SK-N-SH (cell line): Measurements from ENCODE around the gene DGAT2. TPM values are rescaled to one million over a fixed set of nuclear protein-coding genes. Genes with fewer than 3 reads are reported as not detected.

Source experiments
- CTCF ChIA-PET: fragments of 300-600, 350-600 bp; formaldehyde crosslinking; extraction: SDS; loops from one replicate; lab custom pipeline; 2021; lab: Yijun Ruan, JAX
- POLR2A ChIA-PET: fragments of 350-600 bp; sonication (Branson Sonifier 250); formaldehyde crosslinking; extraction: SDS; loops from one replicate; lab custom pipeline; 2020; ENCODE audit warnings: antibody characterized with exemption, inconsistent platforms; lab: Yijun Ruan, JAX
- DNase-seq: peaks from one replicate; pipeline ENCODE4 v3.0.0; 2012
- H2AFZ ChIP-seq: fragments of 200-600 bp; sonication (generic); 2 replicates; pipeline ENCODE4 v1.8.1; 2016; ENCODE audit warnings: antibody characterized with exemption, mild to moderate bottlenecking, low read depth
- H3F3A ChIP-seq: fragments of 200-600 bp; sonication (generic); replicated peaks from 2 replicates; pipeline ENCODE3; 2016; ENCODE audit warnings: antibody characterized with exemption, mild to moderate bottlenecking; ENCODE audit not compliant: insufficient read depth
- H3K27ac ChIP-seq, 2 experiments: fragments of 200-500 bp in 1 of 2; fragments of 200-600 bp in 1 of 2; sonication (Bioruptor generic) in 1 of 2; sonication (generic), shearing (Covaris generic) in 1 of 2; 2 replicates each; pipeline versions ENCODE4 v1.5.1 to v1.6.1; 2014 to 2016; ENCODE audit warnings: low read depth in 2 of 2, inconsistent platforms in 1 of 2, low read length in 1 of 2, mild to moderate bottlenecking in 1 of 2, mixed read lengths in 1 of 2
- H3K27me3 ChIP-seq: fragments of 200-600 bp; sonication (generic), shearing (Covaris generic); 2 replicates; pipeline ENCODE4 v1.6.1; 2016; ENCODE audit warnings: mixed run types; ENCODE audit not compliant: insufficient read depth
- H3K36me3 ChIP-seq, 2 experiments: fragments of 200-500 bp in 1 of 2; fragments of 200-600 bp in 1 of 2; sonication (Bioruptor generic) in 1 of 2; sonication (generic) in 1 of 2; replicated peaks in 1 of 2; 2 replicates each; pipeline versions ENCODE3 to v1.5.1; 2014 to 2016; ENCODE audit warnings: low read length in 1 of 2, mild to moderate bottlenecking in 1 of 2; ENCODE audit not compliant: insufficient read depth in 2 of 2, control insufficient read depth in 1 of 2
- H3K4me1 ChIP-seq, 2 experiments: fragments of 200-500 bp in 1 of 2; fragments of 200-600 bp in 1 of 2; sonication (Bioruptor generic) in 1 of 2; sonication (generic), shearing (Covaris generic) in 1 of 2; 2 replicates each; pipeline versions ENCODE4 v1.5.1 to v1.6.1; 2014 to 2016; ENCODE audit warnings: low read depth in 1 of 2, low read length in 1 of 2, mixed run types in 1 of 2; ENCODE audit not compliant: insufficient read depth in 2 of 2, control insufficient read depth in 1 of 2
- H3K4me2 ChIP-seq: fragments of 200-600 bp; sonication (generic), shearing (Covaris generic); 2 replicates; pipeline ENCODE4 v1.6.1; 2017; ENCODE audit warnings: mixed run types
- H3K4me3 ChIP-seq, 2 experiments: fragments of 200-500 bp in 1 of 2; fragments of 200-600 bp in 1 of 2; sonication (Bioruptor generic) in 1 of 2; sonication (generic), shearing (Covaris generic) in 1 of 2; 2 replicates each; pipeline versions ENCODE4 v1.5.1 to v1.8.1; 2014 to 2016; ENCODE audit warnings: low read depth in 2 of 2, inconsistent platforms in 1 of 2, low read length in 1 of 2, mild to moderate bottlenecking in 1 of 2, mixed read lengths in 1 of 2, moderate library complexity in 1 of 2
- H3K79me2 ChIP-seq: fragments of 200-600 bp; sonication (generic); 2 replicates; pipeline ENCODE4 v1.8.1; 2017; ENCODE audit warnings: mild to moderate bottlenecking; ENCODE audit not compliant: insufficient read depth
- H3K9ac ChIP-seq: fragments of 200-600 bp; sonication (generic); 2 replicates; pipeline ENCODE4 v1.6.1; 2017; ENCODE audit warnings: mixed run types
- H3K9me2 ChIP-seq: fragments of 200-600 bp; sonication (generic); 2 replicates; pipeline ENCODE4 v1.6.1; 2017; ENCODE audit warnings: mixed run types
- H3K9me3 ChIP-seq: fragments of 200-600 bp; sonication (generic); 2 replicates; pipeline ENCODE4 v1.6.1; 2017; ENCODE audit warnings: mixed run types, mild to moderate bottlenecking, moderate library complexity
- H4K20me1 ChIP-seq: fragments of 200-600 bp; sonication (generic); 2 replicates; pipeline ENCODE4 v1.6.1; 2017; ENCODE audit warnings: mild to moderate bottlenecking, mixed run types; ENCODE audit not compliant: insufficient read depth
- CHD2 ChIP-seq: fragments of 150-350 bp; IDR thresholded peaks from 2 replicates; pipeline ENCODE4 v1.6.1; 2018; ENCODE audit warnings: low read length; ENCODE audit not compliant: partially characterized antibody
- CTCF ChIP-seq: fragments of 200-600 bp; sonication (generic); IDR thresholded peaks from 2 replicates; pipeline ENCODE4 v1.6.1; 2017; ENCODE audit warnings: antibody characterized with exemption, mild to moderate bottlenecking, moderate library complexity
- EP300 ChIP-seq, 2 experiments: IDR thresholded peaks; 2 replicates each; pipeline versions ENCODE4 v1.4.0 to v1.6.1; 2012; ENCODE audit warnings: borderline replicate concordance in 1 of 2, low read depth in 1 of 2, low read length in 1 of 2
- FOXJ3 ChIP-seq: sonication (generic); formaldehyde crosslinking; IDR thresholded peaks from 2 replicates; pipeline ENCODE4 v1.5.1; 2020; ENCODE audit warnings: mild to moderate bottlenecking, missing genetic modification reagents
- FOXM1 ChIP-seq: IDR thresholded peaks from 2 replicates; pipeline ENCODE4 v1.4.0; 2012; ENCODE audit warnings: low read depth, mild to moderate bottlenecking
- GABPA ChIP-seq: IDR thresholded peaks from 2 replicates; pipeline ENCODE4 v1.4.0; 2012; ENCODE audit warnings: low read depth, mild to moderate bottlenecking
- IRF3 ChIP-seq: fragments of 150-350 bp; IDR thresholded peaks from 2 replicates; pipeline ENCODE4 v1.6.1; 2016; ENCODE audit warnings: mild to moderate bottlenecking, low read depth, low read length
- JUND ChIP-seq: IDR thresholded peaks from 2 replicates; pipeline ENCODE4 v1.4.0; 2012
- MAX ChIP-seq: IDR thresholded peaks from 2 replicates; pipeline ENCODE4 v1.4.0; 2012; ENCODE audit warnings: low read depth
- MXI1 ChIP-seq: IDR thresholded peaks from 2 replicates; pipeline ENCODE4 v1.6.1; 2012; ENCODE audit warnings: mild to moderate bottlenecking, low read depth, low read length, improper control_type of control experiment
- NFIC ChIP-seq: IDR thresholded peaks from 2 replicates; pipeline ENCODE4 v1.4.0; 2012; ENCODE audit warnings: borderline replicate concordance
- POLR2AphosphoS5 ChIP-seq: IDR thresholded peaks from 2 replicates; pipeline ENCODE4 v1.6.1; 2012; ENCODE audit warnings: low read depth, low read length
- RAD21 ChIP-seq: IDR thresholded peaks from 2 replicates; pipeline ENCODE4 v1.6.1; 2012; ENCODE audit warnings: mild to moderate bottlenecking, low read length
- RCOR1 ChIP-seq: fragments of 150-350 bp; IDR thresholded peaks from 2 replicates; pipeline ENCODE4 v1.6.1; 2017; ENCODE audit warnings: antibody characterized with exemption, low read length
- RXRA ChIP-seq: IDR thresholded peaks from 2 replicates; pipeline ENCODE4 v1.4.0; 2012; ENCODE audit warnings: low read depth, mild to moderate bottlenecking, borderline replicate concordance
- SMC3 ChIP-seq: IDR thresholded peaks from 2 replicates; pipeline ENCODE4 v1.6.1; 2012; ENCODE audit warnings: low read depth, low read length, improper control_type of control experiment
- TCF12 ChIP-seq: IDR thresholded peaks from 2 replicates; pipeline ENCODE4 v1.4.0; 2012
- YY1 ChIP-seq: IDR thresholded peaks from 2 replicates; pipeline ENCODE4 v1.4.0; 2012; ENCODE audit warnings: low read depth, mild to moderate bottlenecking
- ZBTB33 ChIP-seq: IDR thresholded peaks from 2 replicates; pipeline ENCODE4 v1.4.0; 2012; ENCODE audit warnings: low read depth, borderline replicate concordance
- WGBS: methylation state at CpG from one replicate; pipeline ENCODE4 v1.1.6; 2017; ENCODE audit warnings: low lambda C conversion rate; 5-methylcytosine and 5-hydroxymethylcytosine counted together
- polyA plus RNA-seq, 3 experiments: library from polyadenylated mRNA; depleted of rRNA; stranded (reverse); fragments of >200 nt; gene quantifications; 2 replicates each; pipeline ENCODE4 v1.2.3, GENCODE V29; 2012
- TF ChIP-seq, protein P1 (sequence below): fragments of 150-350 bp; IDR thresholded peaks from 2 replicates; pipeline ENCODE4 v1.6.1; 2017; ENCODE audit warnings: antibody characterized with exemption, low read length, low read depth, borderline replicate concordance

Gene DGAT2
- polyA plus RNA-seq, 1 of the 3 experiments (the other 2 are of a cell fraction): 1.4 TPM

- H2AFZ ChIP-seq: no peak overlapping the region
- H3K4me3 ChIP-seq: no peak overlapping the region
- H3K36me3 ChIP-seq: no peaks in the 10 kb centered on the region
- H3K4me1 ChIP-seq: peaks cover 0 to 6% of the 10 kb centered on the region in 2 experiments; a peak in 1 of 4 replicates
- no peaks in the 10 kb centered on the region; the same call in 1 of the 2 replicates for H3K27me3 ChIP-seq
- DNase-seq: no peak
- no peaks in the 10 kb centered on the region for H3K79me2 ChIP-seq
- H3K9me3 ChIP-seq: no peaks in the 10 kb centered on the region
- H3K9me2 ChIP-seq: no peaks in the 10 kb centered on the region
- WGBS: 84% methylated on average over 2 of the region's 3 CpGs
- no peak for TF ChIP-seq NFIC
- no peak for TF ChIP-seq YY1
- no peak for TF ChIP-seq CTCF
- TF ChIP-seq POLR2AphosphoS5: no peak
- no peak overlapping the region for H3K9ac ChIP-seq
- H3F3A ChIP-seq: no peaks in the 10 kb centered on the region
- POLR2A ChIA-PET: no interaction called here
- CTCF ChIA-PET: interaction anchor here (1.1 to 2.9 kb wide), 2 partner anchors 28 to 69 kb away, joined by 3 to 10 read pairs; no protein-coding TSS in a partner anchor
- H3K27ac ChIP-seq: no peak overlapping the region
- no peak overlapping the region for H3K4me2 ChIP-seq
- no peaks in the 10 kb centered on the region for H4K20me1 ChIP-seq
These were observed 6.5 kb downstream of the DGAT2 start for GRCh38 chr11:75775056-75775455.

DNA sequence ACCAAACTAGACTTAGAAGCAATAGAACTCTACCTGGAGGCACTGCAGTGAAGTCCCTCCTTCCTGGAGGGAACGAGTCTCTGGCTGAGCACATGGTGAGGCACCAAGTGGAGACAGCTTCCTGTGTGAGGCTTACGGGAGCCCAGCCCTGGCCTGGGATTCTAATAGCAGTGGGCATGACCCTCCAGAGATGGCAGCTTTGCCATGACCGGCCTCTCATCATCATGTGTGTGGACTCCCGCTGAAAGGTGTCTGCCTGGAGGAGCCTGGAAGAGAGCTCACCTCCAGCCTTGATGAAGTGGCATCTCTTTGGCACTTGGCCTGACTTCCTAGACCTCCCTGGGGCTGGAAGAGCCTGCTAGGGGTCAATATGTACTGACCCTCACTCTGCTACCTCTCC is 8.0 kb downstream of the DGAT2 start:
- H3K27ac ChIP-seq: no peak overlapping the region
- no peaks in the 10 kb centered on the region for H3K79me2 ChIP-seq
- DNase-seq: no peak
- H4K20me1 ChIP-seq: no peaks in the 10 kb centered on the region
- H3K4me2 ChIP-seq: no peak overlapping the region
- no peaks in the 10 kb centered on the region for H3F3A ChIP-seq
- WGBS: 95% methylated on average over 3 of the region's 4 CpGs
- CTCF ChIA-PET: interaction anchor here (0.6 to 1.9 kb wide), 2 partner anchors 26 to 104 kb away, joined by 3 to 9 read pairs; no protein-coding TSS in a partner anchor
- H3K27me3 ChIP-seq: no peaks in the 10 kb centered on the region; the same call in 1 of the 2 replicates
- no peaks in the 10 kb centered on the region for H3K9me3 ChIP-seq
- no peak overlapping the region for H3K9ac ChIP-seq
- peaks cover 0 to 12% of the 10 kb centered on the region in 2 experiments; a peak in 1 of 4 replicates for H3K4me1 ChIP-seq
- H3K9me2 ChIP-seq: no peaks in the 10 kb centered on the region
- no peak overlapping the region for H3K4me3 ChIP-seq
- no peaks in the 10 kb centered on the region for H3K36me3 ChIP-seq
- POLR2A ChIA-PET: no interaction called here
- H2AFZ ChIP-seq: no peak overlapping the region
- TF ChIP-seq ZBTB33 (no peak), EP300 (IDR thresholded peaks at IDR 0.05; ENCODE audit: borderline replicate concordance in 1 of 2, low read depth in 1 of 2, low read length in 1 of 2) (no peak), MAX (no peak), FOXJ3 (CRISPR knock-in tag) (no peak), TCF12 (no peak), RCOR1 (no peak), FOXM1 (no peak), RAD21 (no peak), MXI1 (no peak), GABPA (no peak), RXRA (no peak), CHD2 (no peak), CTCF (no peak), IRF3 (no peak), JUND (no peak), POLR2AphosphoS5 (no peak), SMC3 (no peak), YY1 (no peak)
- TF ChIP-seq, protein P1, sequence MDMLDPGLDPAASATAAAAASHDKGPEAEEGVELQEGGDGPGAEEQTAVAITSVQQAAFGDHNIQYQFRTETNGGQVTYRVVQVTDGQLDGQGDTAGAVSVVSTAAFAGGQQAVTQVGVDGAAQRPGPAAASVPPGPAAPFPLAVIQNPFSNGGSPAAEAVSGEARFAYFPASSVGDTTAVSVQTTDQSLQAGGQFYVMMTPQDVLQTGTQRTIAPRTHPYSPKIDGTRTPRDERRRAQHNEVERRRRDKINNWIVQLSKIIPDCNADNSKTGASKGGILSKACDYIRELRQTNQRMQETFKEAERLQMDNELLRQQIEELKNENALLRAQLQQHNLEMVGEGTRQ: no peak
